ENCODE measurements around the gene KRT9. TPM values are rescaled to one million over a fixed set of nuclear protein-coding genes. Genes with fewer than 3 reads are reported as not detected.

The KRT9 gene
- total and polyA plus RNA-seq, 2 of the 13 experiments (the other 11 are each of a cell fraction or from before 2014, with no cell fraction given) = not detected

- peak; percentile 28 for TF ChIP-seq ZNF883 (CRISPR knock-in tag; IDR thresholded peaks at IDR 0.05; ENCODE audit: not compliant biosample characterization)
- TF ChIP-seq NFYC (CRISPR knock-in tag; IDR thresholded peaks at IDR 0.05) = no peak
- TF ChIP-seq HNRNPK (IDR thresholded peaks at IDR 0.05; ENCODE audit: low read depth, low read length, poor library complexity, severe bottlenecking) = no peak
- TF ChIP-seq MTA1 (CRISPR knock-in tag; IDR thresholded peaks at IDR 0.05; ENCODE audit: borderline replicate concordance) = no peak
- TF ChIP-seq STAT6 (CRISPR knock-in tag; IDR thresholded peaks at IDR 0.05; ENCODE audit: borderline replicate concordance) = no peak
- no peak for TF ChIP-seq ZNF660 (CRISPR knock-in tag; IDR thresholded peaks at IDR 0.05; ENCODE audit: borderline replicate concordance, low read depth)
- no peak for TF ChIP-seq SP5 (CRISPR knock-in tag; IDR thresholded peaks at IDR 0.05; ENCODE audit: borderline replicate concordance, low read depth)
- no peak for TF ChIP-seq ZNF672 (CRISPR knock-in tag; IDR thresholded peaks at IDR 0.05)
These were observed 31.7 kb downstream of the KRT9 start (continued) for GRCh38 chr17:41539979-41540701.

GRCh38 chr17:41539071-41539492, 32.8 kb downstream of the KRT9 start:
- no peaks in the 10 kb centered on the region for H4K20me1 ChIP-seq (ENCODE audit: insufficient read depth, low read length)
- POLR2A ChIA-PET = no interaction called here
- no peaks in the 10 kb centered on the region for H3K9me3 ChIP-seq (ENCODE audit: low read length)
- peaks cover 2 to 12% of the 10 kb centered on the region in 2 experiments; a peak in 1 of 5 replicates for H3K27me3 ChIP-seq (ENCODE audit: control insufficient read depth in 1 of 2, insufficient read depth in 2 of 2, low read length in 2 of 2)
- no peak overlapping the region for H3K9ac ChIP-seq (ENCODE audit: insufficient read depth, low read depth, low read length)
- CTCF ChIA-PET (ENCODE audit: low intra/inter-chr PET ratio, low total read pairs) = no interaction called here
- BruUV-seq (replicated peaks) = no TSS peak
- FAIRE-seq = no peak
- peaks cover 70% of the 10 kb centered on the region for H3K4me1 ChIP-seq (ENCODE audit: insufficient read depth, low read length)
- no peak overlapping the region for H3K27ac ChIP-seq (ENCODE audit: extremely low read length, insufficient read depth, low read length)
- peak; percentile 25; the same call in 2 of the 3 replicates for ATAC-seq
- peak overlapping the region; percentile 8; the same call in 1 of the 2 replicates for H3K4me2 ChIP-seq (ENCODE audit: low read depth, low read length)
- H3K36me3 ChIP-seq (replicated peaks in 1 of 2; ENCODE audit: control insufficient read depth in 1 of 2, insufficient read depth in 2 of 2, low read length in 2 of 2) = no peaks in the 10 kb centered on the region
- DNase-seq (ENCODE audit: low spot score) = peak; percentile 76
- no peak overlapping the region for H2AFZ ChIP-seq (ENCODE audit: low read length)
- 10% methylated on average over 4 of the region's 5 CpGs for WGBS (ENCODE audit: low lambda C conversion rate)
- in situ Hi-C loops (cut with HindIII; ENCODE audit: extremely low pct_ligation_motif_present, low pct_unique_long_range_greater_than_20kb) = no loop called here
- no peak overlapping the region for H3K4me3 ChIP-seq (replicated peaks in 1 of 3; ENCODE audit: insufficient read depth in 1 of 3, low read depth in 2 of 3, low read length in 3 of 3)
- H3K79me2 ChIP-seq (ENCODE audit: insufficient read depth, low read length) = no peaks in the 10 kb centered on the region
- intact Hi-C loops (cut with micrococcal nuclease; ENCODE audit: unreplicated experiment) = loop anchor here (10.0 kb wide), 1 partner anchor 124 kb away; no protein-coding TSS in a partner anchor
- 0 out of 2 replicates have a peak, but pooled peaks have one; percentile 15 for TF ChIP-seq ZNF281 (CRISPR knock-in tag; IDR thresholded peaks at IDR 0.05; ENCODE audit: borderline replicate concordance)
- peak; percentile 49; the same call in 1 of the 2 replicates for TF ChIP-seq FOXA3 (CRISPR knock-in tag; IDR thresholded peaks at IDR 0.05)
- TF ChIP-seq FOXA1 (IDR thresholded peaks at IDR 0.05) = no peak
- TF ChIP-seq FOXA1 (CRISPR knock-in tag; IDR thresholded peaks at IDR 0.05) = peak; percentile 51
- TF ChIP-seq ARID5B (CRISPR knock-in tag; IDR thresholded peaks at IDR 0.05) = peak; percentile 24; the same call in 1 of the 2 replicates

Data from HepG2 (cell line).